SK-N-SH (cell line): ENCODE measurements around the gene CDH24. TPM values are rescaled to one million over a fixed set of nuclear protein-coding genes. Genes with fewer than 3 reads are reported as not detected.

Experiments
- CTCF ChIA-PET: fragments of 300-600, 350-600 bp; formaldehyde crosslinking; extraction: SDS; loops from one replicate; lab custom pipeline; 2021; lab: Yijun Ruan, JAX
- POLR2A ChIA-PET: fragments of 350-600 bp; sonication (Branson Sonifier 250); formaldehyde crosslinking; extraction: SDS; loops from one replicate; lab custom pipeline; 2020; ENCODE audit warnings: antibody characterized with exemption, inconsistent platforms; lab: Yijun Ruan, JAX
- DNase-seq: peaks from one replicate; pipeline ENCODE4 v3.0.0; 2012
- H2AFZ ChIP-seq: fragments of 200-600 bp; sonication (generic); 2 replicates; pipeline ENCODE4 v1.8.1; 2016; ENCODE audit warnings: antibody characterized with exemption, mild to moderate bottlenecking, low read depth
- H3F3A ChIP-seq: fragments of 200-600 bp; sonication (generic); replicated peaks from 2 replicates; pipeline ENCODE3; 2016; ENCODE audit warnings: antibody characterized with exemption, mild to moderate bottlenecking; ENCODE audit not compliant: insufficient read depth
- H3K27ac ChIP-seq, 2 experiments: fragments of 200-500 bp in 1 of 2; fragments of 200-600 bp in 1 of 2; sonication (Bioruptor generic) in 1 of 2; sonication (generic), shearing (Covaris generic) in 1 of 2; 2 replicates each; pipeline versions ENCODE4 v1.5.1 to v1.6.1; 2014 to 2016; ENCODE audit warnings: low read depth in 2 of 2, inconsistent platforms in 1 of 2, low read length in 1 of 2, mild to moderate bottlenecking in 1 of 2, mixed read lengths in 1 of 2
- H3K27me3 ChIP-seq: fragments of 200-600 bp; sonication (generic), shearing (Covaris generic); 2 replicates; pipeline ENCODE4 v1.6.1; 2016; ENCODE audit warnings: mixed run types; ENCODE audit not compliant: insufficient read depth
- H3K36me3 ChIP-seq, 2 experiments: fragments of 200-500 bp in 1 of 2; fragments of 200-600 bp in 1 of 2; sonication (Bioruptor generic) in 1 of 2; sonication (generic) in 1 of 2; replicated peaks in 1 of 2; 2 replicates each; pipeline versions ENCODE3 to v1.5.1; 2014 to 2016; ENCODE audit warnings: low read length in 1 of 2, mild to moderate bottlenecking in 1 of 2; ENCODE audit not compliant: insufficient read depth in 2 of 2, control insufficient read depth in 1 of 2
- H3K4me1 ChIP-seq, 2 experiments: fragments of 200-500 bp in 1 of 2; fragments of 200-600 bp in 1 of 2; sonication (Bioruptor generic) in 1 of 2; sonication (generic), shearing (Covaris generic) in 1 of 2; 2 replicates each; pipeline versions ENCODE4 v1.5.1 to v1.6.1; 2014 to 2016; ENCODE audit warnings: low read depth in 1 of 2, low read length in 1 of 2, mixed run types in 1 of 2; ENCODE audit not compliant: insufficient read depth in 2 of 2, control insufficient read depth in 1 of 2
- H3K4me2 ChIP-seq: fragments of 200-600 bp; sonication (generic), shearing (Covaris generic); 2 replicates; pipeline ENCODE4 v1.6.1; 2017; ENCODE audit warnings: mixed run types
- H3K4me3 ChIP-seq, 2 experiments: fragments of 200-500 bp in 1 of 2; fragments of 200-600 bp in 1 of 2; sonication (Bioruptor generic) in 1 of 2; sonication (generic), shearing (Covaris generic) in 1 of 2; 2 replicates each; pipeline versions ENCODE4 v1.5.1 to v1.8.1; 2014 to 2016; ENCODE audit warnings: low read depth in 2 of 2, inconsistent platforms in 1 of 2, low read length in 1 of 2, mild to moderate bottlenecking in 1 of 2, mixed read lengths in 1 of 2, moderate library complexity in 1 of 2
- H3K79me2 ChIP-seq: fragments of 200-600 bp; sonication (generic); 2 replicates; pipeline ENCODE4 v1.8.1; 2017; ENCODE audit warnings: mild to moderate bottlenecking; ENCODE audit not compliant: insufficient read depth
- H3K9ac ChIP-seq: fragments of 200-600 bp; sonication (generic); 2 replicates; pipeline ENCODE4 v1.6.1; 2017; ENCODE audit warnings: mixed run types
- H3K9me2 ChIP-seq: fragments of 200-600 bp; sonication (generic); 2 replicates; pipeline ENCODE4 v1.6.1; 2017; ENCODE audit warnings: mixed run types
- H3K9me3 ChIP-seq: fragments of 200-600 bp; sonication (generic); 2 replicates; pipeline ENCODE4 v1.6.1; 2017; ENCODE audit warnings: mixed run types, mild to moderate bottlenecking, moderate library complexity
- H4K20me1 ChIP-seq: fragments of 200-600 bp; sonication (generic); 2 replicates; pipeline ENCODE4 v1.6.1; 2017; ENCODE audit warnings: mild to moderate bottlenecking, mixed run types; ENCODE audit not compliant: insufficient read depth
- GABPA ChIP-seq: IDR thresholded peaks from 2 replicates; pipeline ENCODE4 v1.4.0; 2012; ENCODE audit warnings: low read depth, mild to moderate bottlenecking
- JUND ChIP-seq: IDR thresholded peaks from 2 replicates; pipeline ENCODE4 v1.4.0; 2012
- MXI1 ChIP-seq: IDR thresholded peaks from 2 replicates; pipeline ENCODE4 v1.6.1; 2012; ENCODE audit warnings: mild to moderate bottlenecking, low read depth, low read length, improper control_type of control experiment
- NFIC ChIP-seq: IDR thresholded peaks from 2 replicates; pipeline ENCODE4 v1.4.0; 2012; ENCODE audit warnings: borderline replicate concordance
- PBX3 ChIP-seq: IDR thresholded peaks from 2 replicates; pipeline ENCODE4; 2012
- RAD21 ChIP-seq: IDR thresholded peaks from 2 replicates; pipeline ENCODE4 v1.6.1; 2012; ENCODE audit warnings: mild to moderate bottlenecking, low read length
- RFX5 ChIP-seq: IDR thresholded peaks from 2 replicates; pipeline ENCODE4 v1.6.1; 2012; ENCODE audit warnings: mild to moderate bottlenecking, improper control_type of control experiment, low read length
- RXRA ChIP-seq: IDR thresholded peaks from 2 replicates; pipeline ENCODE4 v1.4.0; 2012; ENCODE audit warnings: low read depth, mild to moderate bottlenecking, borderline replicate concordance
- SMC3 ChIP-seq: IDR thresholded peaks from 2 replicates; pipeline ENCODE4 v1.6.1; 2012; ENCODE audit warnings: low read depth, low read length, improper control_type of control experiment
- TCF12 ChIP-seq: IDR thresholded peaks from 2 replicates; pipeline ENCODE4 v1.4.0; 2012
- TEAD4 ChIP-seq: IDR thresholded peaks from 2 replicates; pipeline ENCODE4 v1.4.0; 2012; ENCODE audit warnings: mild to moderate bottlenecking, borderline replicate concordance; ENCODE audit not compliant: insufficient read depth
- WGBS: methylation state at CpG from one replicate; pipeline ENCODE4 v1.1.6; 2017; ENCODE audit warnings: low lambda C conversion rate; 5-methylcytosine and 5-hydroxymethylcytosine counted together
- polyA plus RNA-seq, 3 experiments: library from polyadenylated mRNA; depleted of rRNA; stranded (reverse); fragments of >200 nt; gene quantifications; 2 replicates each; pipeline ENCODE4 v1.2.3, GENCODE V29; 2012
- TF ChIP-seq, protein P1 (sequence below): fragments of 200-600 bp; sonication (generic); IDR thresholded peaks from 2 replicates; pipeline ENCODE4 v1.6.1; 2017; ENCODE audit warnings: antibody characterized with exemption, mild to moderate bottlenecking, moderate library complexity
- TF ChIP-seq, protein P2 (sequence below): IDR thresholded peaks from 2 replicates; pipeline ENCODE4 v1.4.0; 2012; ENCODE audit warnings: low read depth, borderline replicate concordance

Gene CDH24
- polyA plus RNA-seq, 1 of the 3 experiments (the other 2 are of a cell fraction), result 30.8 TPM

DNA sequence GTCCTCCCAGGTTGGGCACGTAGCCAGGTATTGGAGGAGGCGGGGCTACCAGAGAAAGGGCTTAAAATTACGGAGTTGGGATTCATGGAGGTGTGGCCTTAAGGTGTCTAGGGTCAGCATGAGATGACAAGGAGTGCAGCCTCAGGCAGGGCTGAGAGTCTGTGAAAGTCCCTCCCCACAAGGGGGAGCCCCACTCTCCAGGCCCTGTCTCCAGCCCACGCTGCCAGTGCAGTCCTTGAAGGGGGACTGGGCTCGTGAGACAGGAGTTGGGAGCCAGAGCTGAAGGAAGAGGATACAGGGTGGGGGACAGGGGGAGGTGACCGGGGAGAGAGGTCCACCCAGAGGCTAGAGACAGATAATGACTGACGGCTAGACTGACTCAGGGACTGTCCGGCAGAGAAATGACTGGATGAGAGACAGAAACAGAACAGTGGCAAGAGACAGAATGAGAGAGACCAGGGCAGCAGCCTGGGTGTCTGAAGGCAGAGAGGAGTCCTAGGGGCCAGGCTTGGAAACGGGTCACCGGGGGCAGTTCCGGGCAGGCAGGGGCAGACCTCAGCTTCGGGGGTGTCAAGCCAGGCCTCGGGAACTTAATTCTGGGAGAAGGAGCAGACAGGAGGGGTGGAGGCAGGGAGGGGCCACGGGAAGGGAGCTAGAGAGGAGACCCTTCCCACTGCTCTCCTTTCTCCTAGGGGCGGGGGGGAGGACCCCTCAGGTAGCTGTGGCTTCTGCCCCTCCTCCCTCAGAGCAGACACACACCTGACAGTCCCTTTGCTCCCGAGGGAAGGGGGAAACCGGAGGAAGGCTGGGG is 970 bp downstream of the CDH24 start:
- no peaks in the 10 kb centered on the region; the same call in 1 of the 2 replicates for H4K20me1 ChIP-seq
- H3K4me3 ChIP-seq, result peak overlapping the region; percentile 62 to 82
- ChIA-PET POLR2A (interaction anchor here (0.9 to 3.9 kb wide), 6 partner anchors 11 to 70 kb away, joined by 3 to 33 read pairs (median 7); partner anchors contain the start of gene PSMB5), CTCF (interaction anchor here (0.6 to 33.1 kb wide), 18 partner anchors 13 to 673 kb away, joined by 3 to 1566 read pairs (median 4); partner anchors contain the start of genes AJUBA, PRMT5 and PSMB5)
- peaks cover 20 to 29% of the 10 kb centered on the region in 2 experiments for H3K36me3 ChIP-seq
- WGBS, result 4% methylated on average over 17 of the region's 17 CpGs
- no peaks in the 10 kb centered on the region for H3K9me3 ChIP-seq
- peaks cover 36% of the 10 kb centered on the region for H3F3A ChIP-seq
- TF ChIP-seq NFIC (no peak), RAD21 (peak; percentile 37; the same call in 1 of the 2 replicates), SMC3 (peak; percentile 49)
- TF ChIP-seq, protein P1, sequence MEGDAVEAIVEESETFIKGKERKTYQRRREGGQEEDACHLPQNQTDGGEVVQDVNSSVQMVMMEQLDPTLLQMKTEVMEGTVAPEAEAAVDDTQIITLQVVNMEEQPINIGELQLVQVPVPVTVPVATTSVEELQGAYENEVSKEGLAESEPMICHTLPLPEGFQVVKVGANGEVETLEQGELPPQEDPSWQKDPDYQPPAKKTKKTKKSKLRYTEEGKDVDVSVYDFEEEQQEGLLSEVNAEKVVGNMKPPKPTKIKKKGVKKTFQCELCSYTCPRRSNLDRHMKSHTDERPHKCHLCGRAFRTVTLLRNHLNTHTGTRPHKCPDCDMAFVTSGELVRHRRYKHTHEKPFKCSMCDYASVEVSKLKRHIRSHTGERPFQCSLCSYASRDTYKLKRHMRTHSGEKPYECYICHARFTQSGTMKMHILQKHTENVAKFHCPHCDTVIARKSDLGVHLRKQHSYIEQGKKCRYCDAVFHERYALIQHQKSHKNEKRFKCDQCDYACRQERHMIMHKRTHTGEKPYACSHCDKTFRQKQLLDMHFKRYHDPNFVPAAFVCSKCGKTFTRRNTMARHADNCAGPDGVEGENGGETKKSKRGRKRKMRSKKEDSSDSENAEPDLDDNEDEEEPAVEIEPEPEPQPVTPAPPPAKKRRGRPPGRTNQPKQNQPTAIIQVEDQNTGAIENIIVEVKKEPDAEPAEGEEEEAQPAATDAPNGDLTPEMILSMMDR, result peak; percentile 79
- DNase-seq, result peak; percentile 87
- H3K4me2 ChIP-seq, result peak overlapping the region; percentile 96
- H3K27ac ChIP-seq, result peak overlapping the region in 1 of 2 experiments; percentile 90; a peak in 2 of 4 replicates
- peaks cover 12% of the 10 kb centered on the region; the same call in 1 of the 2 replicates for H3K79me2 ChIP-seq
- peak overlapping the region; percentile 78; the same call in 1 of the 2 replicates for H2AFZ ChIP-seq
- no peaks in the 10 kb centered on the region for H3K27me3 ChIP-seq
- H3K9me2 ChIP-seq, result no peaks in the 10 kb centered on the region
- H3K4me1 ChIP-seq, result peaks cover 14 to 26% of the 10 kb centered on the region in 2 experiments; a peak in 3 of 4 replicates
- peak overlapping the region; percentile 65 for H3K9ac ChIP-seq

DNA sequence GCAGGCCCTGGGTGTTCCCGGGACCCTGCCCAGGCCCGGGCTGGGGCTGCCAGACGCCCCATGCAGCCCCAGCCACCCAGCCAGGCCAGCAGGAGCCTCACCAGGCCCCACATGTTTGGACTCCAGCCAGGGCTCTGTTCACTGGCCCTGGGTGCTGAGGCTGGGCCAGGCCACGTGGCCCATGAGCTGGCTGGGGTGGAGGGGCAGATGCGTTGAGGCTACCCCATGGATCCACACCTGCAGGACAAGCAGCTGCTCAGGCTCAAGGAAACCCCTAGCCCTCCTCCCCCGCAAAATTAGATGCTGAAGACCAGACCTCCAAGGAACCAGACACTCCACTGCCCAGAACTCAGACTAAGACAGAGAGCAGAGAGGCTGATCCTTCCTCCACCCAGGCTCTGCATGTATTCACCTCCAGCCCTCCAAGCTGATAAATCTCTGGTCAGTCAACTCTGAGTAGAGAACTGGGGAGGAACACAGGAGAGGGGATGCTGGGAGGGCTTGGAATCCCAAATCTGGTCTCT is 1.6 kb downstream of the CDH24 start:
- no peak overlapping the region for H2AFZ ChIP-seq
- no peaks in the 10 kb centered on the region for H3K9me3 ChIP-seq
- peak overlapping the region; percentile 96 for H3K4me2 ChIP-seq
- H3K9ac ChIP-seq, result no peak overlapping the region
- no peaks in the 10 kb centered on the region for H3K9me2 ChIP-seq
- 50% methylated on average over 1 of the region's 6 CpGs for WGBS
- peak overlapping the region in 1 of 2 experiments; percentile 82; a peak in 2 of 4 replicates for H3K4me3 ChIP-seq
- CTCF ChIA-PET, result interaction anchor here (0.6 to 33.1 kb wide), 19 partner anchors 9 to 672 kb away, joined by 3 to 1566 read pairs (median 4); partner anchors contain the start of genes AJUBA, PRMT5 and PSMB5
- H3K4me1 ChIP-seq, result peaks cover 14 to 26% of the 10 kb centered on the region in 2 experiments; a peak in 3 of 4 replicates
- no peaks in the 10 kb centered on the region for H3K27me3 ChIP-seq
- H3K36me3 ChIP-seq, result peaks cover 14 to 25% of the 10 kb centered on the region in 2 experiments
- peak; percentile 96 for DNase-seq
- H3K79me2 ChIP-seq, result peaks cover 6% of the 10 kb centered on the region; the same call in 1 of the 2 replicates
- H3K27ac ChIP-seq, result peak overlapping the region in 1 of 2 experiments; percentile 90; a peak in 2 of 4 replicates
- H4K20me1 ChIP-seq, result no peaks in the 10 kb centered on the region; the same call in 1 of the 2 replicates
- H3F3A ChIP-seq, result peaks cover 34% of the 10 kb centered on the region
- POLR2A ChIA-PET, result interaction anchor here (0.9 to 3.9 kb wide), 7 partner anchors 10 to 73 kb away, joined by 3 to 33 read pairs (median 6); partner anchors contain the start of genes AJUBA and PSMB5
- TF ChIP-seq MXI1 (peak; percentile 98), RXRA (no peak), NFIC (peak; percentile 50; the same call in 1 of the 2 replicates), TCF12 (peak; percentile 46; the same call in 1 of the 2 replicates), TEAD4 (no peak), SMC3 (peak; percentile 6; the same call in 1 of the 2 replicates), RAD21 (0 out of 2 replicates have a peak, but pooled peaks have one; percentile 5), PBX3 (no peak), JUND (no peak), RFX5 (no peak), GABPA (no peak)
- TF ChIP-seq, protein P2, sequence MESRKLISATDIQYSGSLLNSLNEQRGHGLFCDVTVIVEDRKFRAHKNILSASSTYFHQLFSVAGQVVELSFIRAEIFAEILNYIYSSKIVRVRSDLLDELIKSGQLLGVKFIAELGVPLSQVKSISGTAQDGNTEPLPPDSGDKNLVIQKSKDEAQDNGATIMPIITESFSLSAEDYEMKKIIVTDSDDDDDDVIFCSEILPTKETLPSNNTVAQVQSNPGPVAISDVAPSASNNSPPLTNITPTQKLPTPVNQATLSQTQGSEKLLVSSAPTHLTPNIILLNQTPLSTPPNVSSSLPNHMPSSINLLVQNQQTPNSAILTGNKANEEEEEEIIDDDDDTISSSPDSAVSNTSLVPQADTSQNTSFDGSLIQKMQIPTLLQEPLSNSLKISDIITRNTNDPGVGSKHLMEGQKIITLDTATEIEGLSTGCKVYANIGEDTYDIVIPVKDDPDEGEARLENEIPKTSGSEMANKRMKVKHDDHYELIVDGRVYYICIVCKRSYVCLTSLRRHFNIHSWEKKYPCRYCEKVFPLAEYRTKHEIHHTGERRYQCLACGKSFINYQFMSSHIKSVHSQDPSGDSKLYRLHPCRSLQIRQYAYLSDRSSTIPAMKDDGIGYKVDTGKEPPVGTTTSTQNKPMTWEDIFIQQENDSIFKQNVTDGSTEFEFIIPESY, result no peak
- TF ChIP-seq, protein P1, result no peak
